Fibroblast of mammary gland (primary cell): Measurements from ENCODE around the gene PRRG1.

Experiments
- DNase-seq: peaks from one replicate; pipeline ENCODE4 v3.0.0-alpha.2; 2010; ENCODE audit warnings: low read depth
- H3K4me3 ChIP-seq: 2 replicates; pipeline ENCODE4 v1.5.1; 2011; ENCODE audit warnings: low read depth, mild to moderate bottlenecking, low read length, moderate library complexity; ENCODE audit not compliant: control insufficient read depth
- CTCF ChIP-seq: conservative IDR thresholded peaks from 2 replicates; pipeline ENCODE4 v1.5.1; 2011; ENCODE audit warnings: low read depth, low read length, inconsistent platforms; ENCODE audit not compliant: control insufficient read depth, insufficient read depth

PRRG1 gene

DNA sequence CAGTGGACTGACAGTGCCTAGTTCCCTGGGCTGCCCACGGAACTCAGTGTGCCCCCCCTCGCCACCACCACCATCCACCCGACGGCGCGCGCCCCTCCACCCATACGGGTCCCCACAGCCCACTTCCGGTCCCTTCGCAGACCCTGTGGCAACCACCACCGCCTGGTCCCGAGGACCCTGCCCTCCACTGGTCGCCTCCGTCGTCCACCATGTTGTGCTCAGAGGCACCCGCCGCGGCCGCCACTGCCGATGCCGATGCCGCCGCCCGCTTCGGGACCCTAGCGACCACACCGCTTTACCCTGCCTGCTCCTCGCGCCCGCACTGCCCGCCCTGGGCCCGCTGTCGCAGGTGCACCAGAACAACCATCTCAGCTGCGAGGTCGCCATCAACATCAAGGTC, 155.8 kb downstream of the PRRG1 start:
- no peak overlapping the region for H3K4me3 ChIP-seq
- no peak for DNase-seq
- no peak for TF ChIP-seq CTCF
